Measurements from ENCODE around the gene MALRD1.

The MALRD1 gene

DNA sequence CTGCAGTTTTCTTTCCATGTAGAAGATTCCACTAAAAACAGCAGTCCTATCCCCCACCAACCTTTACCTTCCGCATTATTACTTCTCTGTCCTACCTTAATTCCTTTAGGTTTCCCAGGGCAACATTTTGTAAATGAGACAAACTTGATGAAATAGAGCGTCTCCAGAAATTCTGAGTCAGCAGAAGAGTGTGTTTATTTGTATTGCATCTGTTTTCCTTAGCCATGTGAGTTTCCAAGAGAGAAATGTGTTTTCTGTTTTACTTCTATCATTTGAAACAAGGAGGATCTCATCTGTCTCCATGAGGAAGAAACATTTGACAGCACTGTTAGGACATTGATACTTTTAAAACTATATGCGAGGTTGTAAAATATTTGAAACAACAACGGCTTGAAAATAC, 523.5 kb downstream of the MALRD1 start:
- H3K27ac Mint-ChIP-seq = peak overlapping the region; percentile 11
- peaks cover 22% of the 10 kb centered on the region for H3K4me1 Mint-ChIP-seq
- H3K27me3 Mint-ChIP-seq (ENCODE audit: low read depth, poor library complexity) = no peaks in the 10 kb centered on the region
- H3K36me3 Mint-ChIP-seq (ENCODE audit: low read depth) = no peaks in the 10 kb centered on the region
- TF ChIP-seq, protein P1, sequence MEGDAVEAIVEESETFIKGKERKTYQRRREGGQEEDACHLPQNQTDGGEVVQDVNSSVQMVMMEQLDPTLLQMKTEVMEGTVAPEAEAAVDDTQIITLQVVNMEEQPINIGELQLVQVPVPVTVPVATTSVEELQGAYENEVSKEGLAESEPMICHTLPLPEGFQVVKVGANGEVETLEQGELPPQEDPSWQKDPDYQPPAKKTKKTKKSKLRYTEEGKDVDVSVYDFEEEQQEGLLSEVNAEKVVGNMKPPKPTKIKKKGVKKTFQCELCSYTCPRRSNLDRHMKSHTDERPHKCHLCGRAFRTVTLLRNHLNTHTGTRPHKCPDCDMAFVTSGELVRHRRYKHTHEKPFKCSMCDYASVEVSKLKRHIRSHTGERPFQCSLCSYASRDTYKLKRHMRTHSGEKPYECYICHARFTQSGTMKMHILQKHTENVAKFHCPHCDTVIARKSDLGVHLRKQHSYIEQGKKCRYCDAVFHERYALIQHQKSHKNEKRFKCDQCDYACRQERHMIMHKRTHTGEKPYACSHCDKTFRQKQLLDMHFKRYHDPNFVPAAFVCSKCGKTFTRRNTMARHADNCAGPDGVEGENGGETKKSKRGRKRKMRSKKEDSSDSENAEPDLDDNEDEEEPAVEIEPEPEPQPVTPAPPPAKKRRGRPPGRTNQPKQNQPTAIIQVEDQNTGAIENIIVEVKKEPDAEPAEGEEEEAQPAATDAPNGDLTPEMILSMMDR (IDR thresholded peaks at IDR 0.05) = no peak
- no peaks in the 10 kb centered on the region for H3K9me3 Mint-ChIP-seq
- H3K4me3 Mint-ChIP-seq = no peak overlapping the region
- no peak for DNase-seq

DNA sequence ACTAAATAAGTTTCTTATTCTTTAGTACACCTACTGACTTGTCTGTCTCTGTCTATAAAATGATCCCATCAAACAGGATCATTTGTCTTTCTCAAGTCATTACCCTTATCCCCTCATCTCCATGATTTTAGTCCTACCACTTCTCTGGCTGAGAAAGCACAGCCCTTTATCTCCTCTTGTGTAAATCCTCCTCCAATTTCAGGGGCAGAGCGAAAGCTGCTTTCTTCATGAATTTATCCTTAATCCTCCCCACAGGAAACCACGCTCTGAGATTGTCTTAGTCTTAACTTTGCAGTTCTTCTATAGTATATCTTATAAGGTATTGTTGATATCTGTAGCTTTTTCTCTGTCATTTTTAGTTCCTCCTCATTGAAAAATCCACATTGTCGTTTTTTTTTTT, 528.0 kb downstream of the MALRD1 start:
- H3K27me3 Mint-ChIP-seq (ENCODE audit: low read depth, poor library complexity) = no peaks in the 10 kb centered on the region
- no peaks in the 10 kb centered on the region for H3K9me3 Mint-ChIP-seq
- DNase-seq = no peak
- H3K27ac Mint-ChIP-seq = peak overlapping the region; percentile 34
- TF ChIP-seq, protein P1 (IDR thresholded peaks at IDR 0.05) = no peak
- no peak overlapping the region for H3K4me3 Mint-ChIP-seq
- no peaks in the 10 kb centered on the region for H3K36me3 Mint-ChIP-seq (ENCODE audit: low read depth)
- H3K4me1 Mint-ChIP-seq = peaks cover 11% of the 10 kb centered on the region

GRCh38 chr10:19577381-19577780, 528.8 kb downstream of the MALRD1 start:
- no peak overlapping the region for H3K27ac Mint-ChIP-seq
- DNase-seq = no peak

DNA sequence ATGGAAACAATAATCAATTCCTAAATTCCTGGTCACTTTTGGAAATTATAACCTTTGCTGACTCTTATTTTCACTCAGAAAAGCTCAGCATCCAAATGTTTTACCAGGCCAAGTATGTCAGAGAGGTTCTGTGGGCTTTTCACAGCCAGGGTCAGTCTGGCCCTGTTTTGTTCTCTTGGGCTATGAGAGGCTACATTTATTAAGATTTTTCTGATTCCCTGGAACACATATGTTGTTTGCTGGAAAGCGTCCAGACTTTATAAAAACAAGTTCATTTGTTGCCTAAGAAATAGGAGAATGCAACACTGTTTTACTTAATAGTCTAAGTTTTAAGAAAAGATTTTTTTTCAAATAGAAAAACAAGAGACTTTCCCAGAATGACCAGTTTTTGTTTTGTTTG, 529.2 kb downstream of the MALRD1 start:
- TF ChIP-seq, protein P1 (IDR thresholded peaks at IDR 0.05) = no peak
- Mint-ChIP-seq H3K9me3 (no peaks in the 10 kb centered on the region), H3K4me1 (peaks cover 5% of the 10 kb centered on the region), H3K27ac (no peak overlapping the region), H3K4me3 (no peak overlapping the region), H3K36me3 (ENCODE audit: low read depth) (no peaks in the 10 kb centered on the region), H3K27me3 (ENCODE audit: low read depth, poor library complexity) (no peaks in the 10 kb centered on the region)
- no peak for DNase-seq

More at GRCh38 chr10:19577381-19577780, 528.8 kb downstream of the MALRD1 start:
- Mint-ChIP-seq H3K27me3 (ENCODE audit: low read depth, poor library complexity) (no peaks in the 10 kb centered on the region), H3K36me3 (ENCODE audit: low read depth) (no peaks in the 10 kb centered on the region), H3K9me3 (no peaks in the 10 kb centered on the region), H3K4me3 (no peak overlapping the region), H3K4me1 (peaks cover 5% of the 10 kb centered on the region)
- TF ChIP-seq, protein P1 (IDR thresholded peaks at IDR 0.05) = no peak

DNA sequence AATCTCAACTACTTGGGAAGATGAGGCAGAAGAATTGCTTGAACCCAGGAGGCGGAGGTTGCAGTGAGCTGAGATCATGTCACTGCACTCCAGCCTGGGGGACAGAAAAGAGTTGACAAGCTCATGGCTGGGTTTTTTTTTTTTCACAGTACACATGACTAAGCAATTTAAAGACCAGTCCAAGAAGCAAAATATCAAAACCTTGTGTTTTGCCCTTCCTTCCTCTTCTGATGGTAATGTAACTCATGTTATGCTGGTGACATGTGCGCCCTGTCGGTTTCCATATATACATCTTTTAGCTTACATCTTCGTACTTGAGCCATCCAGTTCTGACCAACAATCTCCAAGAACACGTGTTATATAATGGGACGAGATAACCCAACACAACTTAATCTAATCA, 530.0 kb downstream of the MALRD1 start:
- no peak overlapping the region for H3K27ac Mint-ChIP-seq
- no peak overlapping the region for H3K4me3 Mint-ChIP-seq
- no peaks in the 10 kb centered on the region for H3K27me3 Mint-ChIP-seq (ENCODE audit: low read depth, poor library complexity)
- DNase-seq = no peak
- H3K36me3 Mint-ChIP-seq (ENCODE audit: low read depth) = no peaks in the 10 kb centered on the region
- H3K4me1 Mint-ChIP-seq = peaks cover 5% of the 10 kb centered on the region
- H3K9me3 Mint-ChIP-seq = no peaks in the 10 kb centered on the region
- TF ChIP-seq, protein P1 (IDR thresholded peaks at IDR 0.05) = no peak

- no peaks in the 10 kb centered on the region for H3K36me3 Mint-ChIP-seq (ENCODE audit: low read depth)
- DNase-seq = no peak
These were observed 531.4 kb downstream of the MALRD1 start for GRCh38 chr10:19579761-19580545.

More at GRCh38 chr10:19579761-19580545, 531.4 kb downstream of the MALRD1 start:
- TF ChIP-seq, protein P1 (IDR thresholded peaks at IDR 0.05) = no peak
- no peak overlapping the region for H3K4me3 Mint-ChIP-seq
- peaks cover 5% of the 10 kb centered on the region for H3K4me1 Mint-ChIP-seq
- peaks cover 11% of the 10 kb centered on the region for H3K9me3 Mint-ChIP-seq
- no peak overlapping the region for H3K27ac Mint-ChIP-seq
- peaks cover 2% of the 10 kb centered on the region for H3K27me3 Mint-ChIP-seq (ENCODE audit: low read depth, poor library complexity)

Data from nephron progenitor cell (in vitro differentiated cells).